Non-pigmented ciliary epithelial cell (primary cell): ENCODE data around the gene POM121C.
"Not testable (repeated sequence)": the region's sequence is repeated elsewhere in the genome, so short reads cannot be mapped to it uniquely, and the experiment has no call there.

Experiments used
- DNase-seq: peaks from one replicate; pipeline ENCODE4 v3.0.0-alpha.2; 2010; ENCODE audit warnings: low read depth

POM121C gene

DNA sequence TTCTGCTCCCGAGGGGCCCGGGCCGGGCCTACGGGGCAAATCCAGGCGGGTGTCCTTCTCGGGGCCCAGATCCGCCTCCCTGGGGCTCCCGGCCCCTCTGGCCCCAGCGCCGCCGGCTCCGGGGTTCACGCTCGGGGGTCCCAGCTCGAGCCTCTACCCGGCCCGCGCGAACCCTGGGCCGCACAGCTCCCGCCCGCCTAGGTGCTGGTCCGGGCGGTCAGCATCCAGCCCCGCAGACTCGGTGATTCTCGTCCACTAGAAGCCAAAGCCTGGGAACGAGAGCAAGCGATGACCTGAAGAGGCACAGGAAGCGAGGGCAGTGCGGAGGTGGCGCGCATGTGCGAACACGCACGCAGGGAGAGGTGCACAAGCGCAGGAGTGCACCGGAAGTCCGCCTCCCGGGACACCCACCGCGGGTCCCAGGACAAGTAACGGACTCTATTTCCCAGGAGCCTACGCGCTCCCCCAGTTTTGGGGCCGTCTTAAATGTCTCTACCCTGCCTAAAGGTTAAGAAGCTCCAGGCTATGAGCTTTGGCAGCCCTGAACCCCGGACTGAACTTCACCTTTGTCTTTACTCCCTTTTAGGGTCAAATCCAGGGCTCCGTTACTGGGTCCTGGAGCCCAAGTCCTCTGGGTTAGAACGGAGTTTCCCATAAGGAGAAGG is at the start of gene POM121C:
Gene POM121C, minus strand, starts transcription at position 321 of the 665 bp plus-strand sequence. CDS start 44,803 bp downstream, outside the sequence.
- DNase-seq, result peak; percentile 52

DNA sequence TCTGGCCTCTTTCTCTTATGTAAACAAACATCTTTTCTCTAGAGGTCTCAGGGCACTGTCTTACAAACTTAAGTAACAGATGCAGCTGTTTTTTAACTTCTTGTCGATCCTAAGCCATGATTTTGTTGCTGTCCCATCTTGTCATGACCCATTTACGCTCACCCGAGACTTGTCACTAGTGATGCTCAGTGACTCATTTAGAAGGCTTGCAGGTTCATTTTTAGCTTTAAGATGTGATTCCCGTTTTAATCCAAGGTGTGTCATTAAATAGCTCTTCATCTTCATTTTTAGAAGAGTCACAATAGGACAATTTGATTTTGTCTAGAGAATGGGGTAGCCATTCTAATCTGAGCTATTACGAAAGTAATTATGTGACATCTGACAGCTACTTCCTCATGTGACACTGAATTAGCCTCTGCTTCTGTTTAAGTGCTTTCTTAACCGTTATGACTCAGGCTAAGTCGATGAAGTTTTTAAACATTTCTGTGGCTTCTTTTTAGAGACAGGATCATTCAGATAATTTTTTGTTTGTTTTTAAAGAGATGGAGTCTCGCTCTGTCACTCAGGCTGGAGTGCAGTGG is 48.7 kb upstream of the POM121C start:
- peak; percentile 37 for DNase-seq

DNA sequence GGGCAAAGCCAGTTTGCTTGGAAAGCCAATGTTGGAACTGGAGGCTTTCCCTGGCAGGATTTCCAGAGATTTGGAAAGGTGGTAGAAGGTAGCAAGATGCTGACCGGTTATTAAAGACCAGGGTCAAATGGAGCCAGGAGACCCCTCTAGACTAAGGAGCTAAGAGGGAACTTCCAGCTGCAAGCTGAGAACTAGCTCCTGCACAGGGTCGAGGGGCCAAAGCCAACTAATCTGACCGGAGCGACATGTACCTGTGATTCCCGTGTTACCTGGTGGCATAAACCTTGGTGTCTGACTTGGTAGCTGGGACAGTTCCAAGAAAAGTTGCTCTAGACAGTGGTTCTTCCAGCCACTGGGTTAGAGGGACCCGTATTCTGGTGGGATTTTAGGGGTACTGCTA is 47.8 kb upstream of the POM121C start:
- no peak for DNase-seq

DNA sequence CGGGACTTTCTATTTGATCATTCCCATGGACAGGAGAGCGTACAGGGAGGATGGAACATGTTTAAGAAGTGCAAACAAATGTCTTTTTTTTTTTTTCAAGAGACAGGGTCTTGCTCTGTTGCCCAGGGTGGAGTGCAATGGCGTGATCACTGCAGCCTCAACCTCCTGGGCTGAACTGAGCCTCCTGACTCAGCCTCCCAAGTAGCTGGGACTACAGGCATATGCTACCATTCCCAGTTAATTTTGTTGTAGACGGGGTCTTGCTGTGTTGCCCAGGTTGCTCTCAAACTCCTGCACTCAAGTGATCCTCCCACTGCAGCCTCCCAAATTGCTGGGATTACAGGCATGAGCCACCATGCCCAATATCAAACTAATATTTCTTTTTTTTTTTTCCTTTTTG is 46.5 kb upstream of the POM121C start:
- DNase-seq, result no peak

DNA sequence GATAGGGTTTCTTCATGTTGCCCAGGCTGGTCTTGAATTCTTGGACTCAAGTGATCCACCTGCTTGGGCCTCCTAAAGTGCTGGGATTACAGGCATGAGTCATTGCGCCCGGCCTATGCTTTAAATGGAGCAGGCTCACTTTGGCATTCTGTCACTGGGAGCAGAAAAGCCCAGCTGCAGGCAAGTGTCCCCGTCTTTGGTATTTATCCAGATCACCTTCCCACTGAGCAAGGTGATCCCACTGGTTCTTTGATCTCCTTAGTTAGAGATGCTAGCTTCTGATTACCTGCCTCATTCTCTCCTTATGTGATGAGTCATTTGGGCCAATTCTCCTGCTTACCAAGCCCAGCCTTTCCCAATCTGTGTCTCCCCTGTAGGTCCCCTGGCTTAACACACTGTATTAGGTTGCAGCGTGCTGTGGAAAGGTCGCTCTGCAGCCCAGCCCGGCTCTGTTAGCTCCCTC is 45.3 kb upstream of the POM121C start:
- no peak for DNase-seq

DNA sequence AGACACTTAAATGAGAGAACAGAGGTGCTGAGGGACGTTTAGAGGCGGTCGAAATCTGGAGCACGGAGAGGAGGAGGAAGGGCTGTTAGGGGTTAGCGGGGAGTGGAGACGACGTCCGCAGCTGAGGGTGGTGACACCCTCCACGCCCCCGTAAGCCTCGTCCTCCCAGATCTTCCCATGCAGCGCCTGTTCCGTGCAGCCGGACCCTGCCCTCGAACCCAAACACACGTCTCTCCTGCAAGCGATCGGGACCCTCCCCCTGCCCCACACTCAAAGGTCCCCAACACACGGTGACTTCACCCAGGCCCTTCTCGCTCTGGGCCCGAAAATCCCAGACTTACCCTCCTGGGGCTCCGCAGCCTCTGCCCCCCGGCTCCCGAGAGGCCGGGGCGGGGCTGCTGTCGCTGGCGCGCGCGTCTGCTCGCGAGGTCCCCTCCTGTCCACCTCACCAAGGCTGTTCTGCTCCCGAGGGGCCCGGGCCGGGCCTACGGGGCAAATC is 41.2 kb upstream of the POM121C start:
- DNase-seq, result not testable (repeated sequence)

DNA sequence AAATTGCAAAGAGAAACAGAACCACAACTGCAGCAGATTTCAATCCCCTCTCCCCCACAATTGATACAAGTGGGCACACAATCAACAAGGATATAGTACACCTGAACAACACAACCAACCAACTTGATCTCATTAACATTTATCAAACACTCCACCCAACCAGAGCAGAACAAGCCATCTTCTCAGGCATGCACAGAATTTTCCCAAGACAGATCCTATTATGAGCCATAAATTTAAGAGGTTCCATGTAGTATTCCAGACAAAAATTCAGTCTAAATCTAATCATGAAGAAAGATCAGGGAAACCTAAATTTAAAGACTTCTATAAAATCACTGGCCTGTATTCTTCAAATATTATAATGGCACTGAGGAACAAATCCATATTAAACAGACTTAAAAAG is 35.6 kb upstream of the POM121C start:
- DNase-seq, result not testable (repeated sequence)

DNA sequence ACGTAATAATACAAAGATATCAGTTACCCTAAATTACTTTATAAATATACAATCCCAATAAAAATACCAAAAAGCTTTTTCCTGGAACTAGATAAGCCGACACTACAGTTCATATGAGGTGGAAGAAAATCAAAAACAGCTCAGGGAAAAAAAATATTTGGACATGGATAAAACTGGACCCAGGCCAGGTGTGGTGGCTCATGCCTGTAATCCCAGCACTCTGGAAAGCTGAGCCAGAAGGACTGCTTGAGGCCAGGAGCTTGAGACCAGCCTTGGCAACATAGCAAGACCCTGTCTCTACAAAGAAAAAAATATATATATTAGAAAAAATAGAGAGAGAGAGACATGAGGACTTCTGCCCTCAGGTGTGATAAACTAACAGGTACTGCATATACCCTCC is 32.7 kb upstream of the POM121C start:
- DNase-seq, result not testable (repeated sequence)

DNA sequence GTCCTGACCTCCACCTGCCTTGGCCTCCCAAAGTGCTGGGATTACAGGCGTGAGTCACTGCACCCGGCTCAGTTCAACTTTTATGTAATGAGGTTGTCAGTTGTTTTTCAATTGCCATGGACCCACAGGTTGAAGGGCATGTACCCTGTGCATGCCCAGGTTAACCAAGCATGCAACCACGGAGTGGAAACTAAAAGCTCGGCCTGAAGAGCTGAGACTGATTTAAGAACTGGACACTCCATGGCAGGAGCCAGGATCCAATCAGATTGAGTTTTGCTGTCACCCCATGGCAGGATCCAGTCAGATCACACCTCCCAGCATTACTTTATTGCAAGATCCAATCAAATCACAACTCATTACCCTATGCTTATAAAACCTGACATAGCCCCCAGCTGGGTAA is 22.9 kb upstream of the POM121C start:
- DNase-seq, result not testable (repeated sequence)

DNA sequence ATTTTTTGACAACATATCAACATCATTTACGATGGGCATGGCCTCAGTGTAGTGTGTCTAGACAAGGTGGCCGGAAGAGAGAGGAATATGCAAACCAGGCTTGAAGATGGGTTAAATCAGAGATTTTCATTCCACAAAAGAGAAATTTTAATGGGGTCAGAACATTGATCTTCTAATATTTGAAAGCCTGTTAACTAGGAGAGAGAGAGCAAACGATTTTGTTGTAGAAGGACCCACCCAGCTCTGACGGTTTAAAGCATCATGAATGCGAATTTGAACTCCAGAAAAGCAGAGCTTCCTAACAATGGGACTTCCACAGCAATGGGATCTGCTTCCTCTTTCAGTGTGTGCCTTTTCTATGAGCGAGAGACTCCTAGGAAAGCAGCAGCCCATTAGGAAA is 5.9 kb upstream of the POM121C start, which contains the start of gene SPDYE5:
Gene SPDYE5, plus strand, starts transcription at position 301 of the 400 bp plus-strand sequence. CDS start 1,728 bp downstream, outside the sequence.
- not testable (repeated sequence) for DNase-seq

DNA sequence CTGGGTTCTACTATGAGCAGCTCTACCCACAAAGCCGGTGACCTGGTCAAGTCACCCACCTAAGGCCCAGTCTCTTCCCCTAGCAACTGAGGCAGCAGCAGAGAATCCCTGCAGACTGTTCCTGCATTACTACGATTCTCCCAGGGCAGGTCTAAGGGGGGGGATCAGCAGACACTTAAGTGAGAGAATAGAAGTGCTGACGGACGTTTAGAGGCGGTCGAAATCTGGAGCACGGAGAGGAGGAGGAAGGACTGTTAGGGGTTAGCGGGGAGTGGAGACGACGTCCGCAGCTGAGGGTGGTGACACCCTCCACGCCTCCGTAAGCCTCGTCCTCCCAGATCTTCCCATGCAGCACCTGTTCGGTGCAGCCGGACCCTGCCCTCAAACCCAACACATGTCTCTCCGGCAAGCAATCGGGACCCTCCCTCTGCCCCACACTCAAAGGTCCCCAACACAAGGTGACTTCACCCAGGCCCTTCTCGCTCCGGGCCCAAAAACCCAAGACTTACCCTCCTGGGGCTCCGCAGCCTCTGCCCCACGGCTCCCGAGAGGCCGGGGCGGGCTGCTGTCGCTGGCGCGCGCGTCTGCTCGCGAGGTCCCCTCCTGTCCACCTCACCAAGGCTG is 632 bp downstream of the POM121C start:
- DNase-seq, result not testable (repeated sequence)

DNA sequence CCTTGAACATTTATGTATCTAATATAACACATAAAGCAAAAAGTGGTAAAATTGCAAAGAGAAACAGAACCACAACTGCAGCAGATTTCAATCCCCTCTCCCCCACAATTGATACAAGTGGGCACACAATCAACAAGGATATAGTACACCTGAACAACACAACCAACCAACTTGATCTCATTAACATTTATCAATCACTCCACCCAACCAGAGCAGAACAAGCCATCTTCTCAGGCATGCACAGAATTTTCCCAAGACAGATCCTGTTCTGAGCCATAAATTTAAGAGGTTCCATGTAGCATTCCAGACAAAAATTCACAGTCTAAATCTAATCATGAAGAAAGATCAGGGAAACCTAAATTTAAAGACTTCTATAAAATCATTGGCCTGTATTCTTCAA is 5.8 kb downstream of the POM121C start:
- not testable (repeated sequence) for DNase-seq

DNA sequence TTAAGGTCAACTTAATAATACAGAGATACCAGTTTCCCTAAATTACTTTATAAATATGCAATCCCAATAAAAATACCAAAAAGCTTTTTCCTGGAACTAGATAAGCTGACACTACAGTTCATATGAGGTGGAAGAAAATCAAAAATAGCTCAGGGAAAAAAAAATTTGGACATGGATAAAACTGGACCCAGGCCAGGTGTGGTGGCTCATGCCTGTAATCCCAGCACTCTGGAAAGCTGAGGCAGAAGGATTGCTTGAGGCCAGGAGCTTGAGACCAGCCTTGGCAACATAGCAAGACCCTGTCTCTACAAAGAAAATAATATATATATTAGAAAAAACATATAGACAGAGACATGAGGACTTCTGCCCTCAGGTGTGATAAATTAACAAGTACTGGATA is 8.6 kb downstream of the POM121C start:
- not testable (repeated sequence) for DNase-seq

DNA sequence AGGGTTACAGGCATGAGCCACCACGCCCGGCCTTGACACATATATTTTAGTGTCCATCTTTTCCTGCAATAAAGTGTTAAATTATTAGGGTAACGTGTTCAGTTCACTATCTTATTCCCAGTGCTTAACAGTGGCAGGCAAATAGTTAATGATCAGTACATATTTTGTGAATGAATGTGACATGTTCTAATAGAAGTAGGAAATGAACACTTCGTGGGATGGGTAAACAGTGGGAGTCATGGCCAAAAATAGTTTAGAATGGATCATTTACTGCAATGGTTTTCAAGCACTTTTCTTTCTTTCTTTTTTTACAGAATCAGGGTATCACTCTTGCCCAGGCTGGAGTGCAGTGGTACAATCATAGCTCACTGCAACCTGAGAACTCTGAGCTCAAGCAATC is 15.9 kb downstream of the POM121C start:
- DNase-seq, result not testable (repeated sequence)

DNA sequence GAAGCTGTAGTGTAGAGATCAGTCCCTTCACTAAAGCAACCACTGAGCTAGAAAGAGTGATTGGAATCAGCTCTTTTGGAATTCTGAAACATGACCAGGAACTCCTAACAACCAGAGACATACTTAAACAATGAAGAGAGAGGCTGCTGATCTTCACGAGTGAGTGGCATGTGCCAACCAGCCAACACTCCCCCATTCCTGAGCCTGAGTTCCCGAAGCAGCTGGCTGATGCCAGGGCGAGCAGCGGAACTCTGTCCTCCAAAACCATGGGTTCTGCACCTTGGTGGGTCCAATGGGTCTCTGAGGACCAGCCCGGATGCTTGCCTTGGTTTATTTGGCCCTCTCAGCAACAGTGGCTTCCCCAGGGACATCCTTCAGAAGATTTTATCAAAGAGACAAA is 25.6 kb downstream of the POM121C start:
- DNase-seq, result not testable (repeated sequence)

DNA sequence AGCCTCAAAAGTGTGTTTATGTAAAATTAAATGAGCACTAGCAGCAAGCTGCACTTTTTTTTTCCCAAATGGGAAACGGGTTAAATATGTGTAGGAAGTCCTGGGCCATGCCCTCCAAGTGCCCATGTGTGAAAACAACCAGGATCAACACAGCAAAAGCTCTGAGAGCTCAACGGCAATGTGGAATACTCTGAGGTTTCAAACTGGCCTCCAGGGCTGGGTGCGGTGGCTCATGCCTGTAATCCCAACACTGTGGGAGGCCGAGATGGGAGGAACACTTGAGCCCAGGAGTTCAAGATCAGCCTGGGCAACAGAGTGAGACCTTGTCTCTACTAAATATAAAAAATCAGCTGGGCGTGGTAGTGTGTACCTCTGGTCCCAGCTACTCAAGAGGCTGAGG is 28.1 kb downstream of the POM121C start:
- DNase-seq, result not testable (repeated sequence)

DNA sequence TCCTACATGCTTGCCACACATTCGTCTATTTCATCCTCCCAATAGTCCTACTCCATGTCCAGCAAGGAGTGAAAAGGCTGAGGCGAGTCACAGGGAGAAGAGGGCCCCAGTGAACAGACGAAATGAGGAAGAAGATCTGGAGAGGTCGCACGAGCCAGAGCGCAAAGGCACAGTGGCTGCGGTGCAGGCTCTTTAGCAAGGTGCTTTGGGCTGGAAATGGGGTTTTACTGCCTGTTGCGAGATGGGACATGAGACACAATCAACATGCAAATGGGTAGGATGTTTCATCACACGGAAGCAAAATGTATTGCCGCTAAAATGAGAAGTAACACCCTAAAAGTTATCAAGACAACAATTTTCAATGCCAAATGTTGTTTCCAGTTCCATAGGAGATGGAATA is 29.7 kb downstream of the POM121C start:
- DNase-seq, result not testable (repeated sequence)

DNA sequence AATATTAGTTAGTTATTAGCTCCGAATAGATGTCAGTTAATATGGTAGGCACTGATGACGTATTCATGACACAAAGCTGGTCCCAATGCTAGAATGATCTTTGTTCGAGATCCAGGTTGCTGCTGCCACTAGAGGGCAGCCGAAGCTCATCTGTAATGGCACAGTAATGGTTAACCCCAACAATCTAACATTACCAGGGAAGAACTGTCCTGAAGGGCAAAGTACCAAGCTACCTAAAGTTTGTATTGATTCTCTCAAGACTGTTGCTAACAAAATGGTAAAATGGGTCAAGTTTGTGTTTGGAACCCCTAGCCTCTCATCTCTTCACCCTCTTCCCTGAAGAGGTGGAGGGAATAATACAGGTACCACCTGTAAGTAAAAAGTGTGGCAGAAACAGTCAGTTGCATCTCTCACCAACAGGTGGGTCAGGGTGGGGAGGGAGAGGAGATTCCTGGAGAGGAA is 33.6 kb downstream of the POM121C start:
- not testable (repeated sequence) for DNase-seq

DNA sequence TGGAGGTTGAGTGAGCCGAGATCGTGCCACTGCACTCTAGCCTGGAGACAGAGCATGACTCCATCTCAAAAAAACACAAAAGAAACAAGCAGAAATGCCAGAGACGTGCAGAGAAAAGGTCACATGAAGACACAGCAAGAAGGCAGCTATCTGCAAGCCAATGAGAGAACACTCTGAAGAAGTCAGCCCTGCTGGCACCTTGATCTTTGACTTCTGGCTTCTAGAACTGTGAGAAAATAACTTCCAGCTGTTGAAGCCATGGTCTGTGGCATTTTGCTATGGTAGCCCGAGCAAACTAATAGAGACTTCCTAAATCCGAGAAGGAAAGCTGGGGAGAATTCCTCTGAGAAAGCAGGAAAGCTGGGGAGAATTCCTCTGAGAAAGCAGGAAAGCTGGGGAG is 36.2 kb downstream of the POM121C start:
- not testable (repeated sequence) for DNase-seq

DNA sequence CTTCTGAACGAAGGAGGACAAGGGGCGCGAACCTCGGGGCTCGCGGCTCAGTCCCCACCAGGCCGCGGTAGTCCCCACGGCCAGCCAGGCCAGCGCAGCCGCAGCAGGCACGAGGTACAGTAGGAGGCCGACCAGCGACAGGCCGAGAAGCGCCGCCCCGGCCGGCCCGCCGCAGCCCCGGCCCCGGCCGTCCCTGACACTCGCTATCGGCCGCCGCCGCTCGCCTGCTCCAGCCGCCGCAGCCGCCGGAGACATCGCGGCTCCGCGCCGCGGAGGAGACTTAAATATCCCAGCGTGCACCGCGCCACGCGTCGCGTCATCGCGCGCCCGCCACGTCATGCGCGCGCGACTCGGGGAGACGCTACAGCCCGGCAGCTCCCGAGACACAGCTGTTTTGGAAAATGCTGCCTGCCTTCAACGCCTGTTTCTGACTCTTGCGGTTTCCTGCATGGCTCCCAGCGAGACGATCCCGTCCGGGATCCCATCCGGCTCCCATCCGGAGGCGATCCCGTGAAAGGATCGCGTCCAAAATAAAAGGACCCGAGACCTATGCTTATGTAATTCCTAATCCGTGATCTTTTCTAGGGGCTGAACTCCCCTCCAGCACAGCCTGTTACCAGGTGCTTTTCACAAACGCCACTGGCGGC is 43.5 kb downstream of the POM121C start:
- not testable (repeated sequence) for DNase-seq

DNA sequence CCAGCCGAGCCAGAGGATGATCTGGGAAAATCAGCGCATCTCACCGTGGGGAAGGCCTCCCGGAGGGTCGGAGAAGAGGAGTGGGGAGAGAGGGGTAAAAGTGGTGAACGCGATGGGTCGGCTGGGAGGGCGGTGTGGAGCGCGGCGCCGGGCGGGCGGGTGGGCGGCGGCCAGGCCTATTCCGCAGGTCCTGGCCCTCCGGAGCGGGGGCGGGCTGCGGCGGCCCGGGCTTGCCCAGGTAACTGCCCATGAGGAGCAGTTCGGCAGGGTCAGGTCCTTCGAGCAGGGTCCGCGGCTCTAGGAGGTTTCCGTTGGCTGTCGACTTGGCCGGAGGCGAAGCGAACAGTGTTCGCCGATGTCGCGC is 44.0 kb downstream of the POM121C start:
- not testable (repeated sequence) for DNase-seq

DNA sequence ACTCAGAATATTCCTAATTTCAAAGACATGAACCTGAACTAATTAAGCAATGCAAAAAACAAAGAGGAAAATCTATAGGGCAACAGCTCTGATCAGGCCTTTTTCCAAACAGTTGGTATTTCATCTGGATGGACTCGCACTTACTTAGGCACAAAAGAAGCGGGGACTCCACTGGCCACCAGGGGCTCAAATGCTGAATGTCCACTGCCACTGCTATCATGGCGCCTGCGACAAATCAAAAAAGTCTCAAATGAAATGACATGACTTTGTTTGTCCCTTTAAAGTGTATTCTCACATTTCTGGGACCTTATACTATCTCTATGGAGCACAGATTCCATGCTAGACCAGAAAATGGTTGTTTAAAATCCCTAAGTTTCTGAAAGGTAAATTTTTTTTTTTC is 47.1 kb downstream of the POM121C start:
- DNase-seq, result not testable (repeated sequence)
